CD4-positive, alpha-beta T cell treated with Interleukin-2 at 100 ng/mL for 4 hours (primary cell): ENCODE results near the gene PGGT1B.

Experiments used
- DNase-seq: peaks from one replicate; pipeline ENCODE4 v3.0.0-alpha.2; 2020; ENCODE audit warnings: low spot score

Gene PGGT1B

DNA sequence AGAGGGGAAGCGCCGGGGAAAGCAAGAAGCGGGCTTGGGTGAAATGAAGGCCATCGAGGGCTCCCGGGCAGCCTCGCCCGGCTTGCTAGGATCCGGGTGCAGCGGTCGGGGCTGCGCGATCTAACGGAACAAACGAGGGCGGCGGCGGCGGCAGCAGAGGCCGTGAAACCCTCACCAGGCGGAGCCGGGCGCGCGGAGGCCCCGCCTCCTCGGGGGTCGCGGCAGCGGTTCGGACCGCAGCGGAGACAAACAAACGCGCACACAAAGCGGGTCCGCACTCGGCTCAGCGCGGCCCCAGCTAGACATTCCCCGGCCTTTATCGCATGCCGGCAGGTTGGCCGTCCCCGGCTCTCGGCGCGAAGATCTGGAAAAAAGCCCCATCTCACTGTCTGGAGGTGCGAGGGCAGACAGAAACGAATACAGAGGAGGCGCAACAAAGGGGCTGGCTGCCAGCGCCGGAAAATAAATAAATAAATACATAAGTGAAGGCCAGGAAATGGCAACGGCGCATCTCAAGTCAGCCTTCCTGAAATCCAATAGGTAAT, 82.4 kb downstream of the PGGT1B start:
- no peak for DNase-seq

DNA sequence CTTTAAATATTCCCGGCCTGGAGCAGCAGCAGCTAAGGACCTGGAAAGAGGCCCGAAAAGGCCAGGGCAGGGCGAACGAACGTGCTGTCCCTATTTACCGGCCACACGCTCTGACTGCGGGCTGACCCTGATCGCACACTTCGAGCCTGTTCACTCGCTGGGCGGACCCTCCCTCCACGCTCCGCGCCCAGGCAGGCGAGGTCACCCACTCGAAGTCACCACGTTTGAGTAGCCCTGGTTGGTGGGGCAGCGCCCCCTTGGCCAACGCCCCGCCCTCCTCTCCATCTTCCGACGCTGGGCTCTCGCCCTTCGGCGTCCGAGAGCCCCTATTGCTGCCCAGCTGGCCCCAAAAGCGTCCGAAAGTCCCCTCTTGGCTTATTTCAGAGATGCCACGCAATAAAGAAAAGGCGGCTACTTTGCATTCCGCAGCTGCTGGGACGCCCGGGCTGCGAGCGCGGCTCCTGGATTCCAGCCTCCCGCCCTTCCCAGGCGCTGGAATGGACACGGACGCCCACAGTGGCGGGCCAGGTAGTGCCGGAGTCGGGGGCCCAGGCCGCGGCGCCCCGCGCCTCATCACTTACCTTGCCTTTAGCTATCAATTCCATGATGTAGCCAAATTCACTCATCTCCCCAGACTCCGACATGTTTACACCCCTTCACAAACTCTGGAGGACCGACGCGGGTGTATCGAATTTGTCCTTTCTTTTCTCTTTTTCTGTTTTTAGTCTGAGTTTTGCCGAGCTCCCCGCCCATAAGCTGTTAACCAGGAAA, 83.1 kb downstream of the PGGT1B start:
- DNase-seq, result no peak

DNA sequence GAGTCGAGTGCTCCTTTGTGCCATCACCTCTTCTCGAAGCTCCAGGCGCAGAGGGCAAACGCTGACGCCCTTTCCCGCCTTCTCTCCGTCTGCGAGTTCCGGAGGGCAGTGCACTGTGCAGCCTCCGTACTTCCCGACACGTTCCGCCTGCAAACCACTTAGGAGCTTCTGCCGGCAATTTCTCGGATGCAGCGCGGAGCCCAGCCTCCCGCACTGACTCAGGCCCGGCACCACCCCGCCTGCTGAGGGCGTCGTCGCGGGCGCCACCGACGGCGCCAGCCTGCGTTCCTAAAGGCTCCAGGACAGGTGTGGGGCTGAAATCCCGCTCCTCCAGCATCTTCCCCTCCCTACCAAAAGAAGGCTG, 83.7 kb downstream of the PGGT1B start:
- DNase-seq, result no peak

DNA sequence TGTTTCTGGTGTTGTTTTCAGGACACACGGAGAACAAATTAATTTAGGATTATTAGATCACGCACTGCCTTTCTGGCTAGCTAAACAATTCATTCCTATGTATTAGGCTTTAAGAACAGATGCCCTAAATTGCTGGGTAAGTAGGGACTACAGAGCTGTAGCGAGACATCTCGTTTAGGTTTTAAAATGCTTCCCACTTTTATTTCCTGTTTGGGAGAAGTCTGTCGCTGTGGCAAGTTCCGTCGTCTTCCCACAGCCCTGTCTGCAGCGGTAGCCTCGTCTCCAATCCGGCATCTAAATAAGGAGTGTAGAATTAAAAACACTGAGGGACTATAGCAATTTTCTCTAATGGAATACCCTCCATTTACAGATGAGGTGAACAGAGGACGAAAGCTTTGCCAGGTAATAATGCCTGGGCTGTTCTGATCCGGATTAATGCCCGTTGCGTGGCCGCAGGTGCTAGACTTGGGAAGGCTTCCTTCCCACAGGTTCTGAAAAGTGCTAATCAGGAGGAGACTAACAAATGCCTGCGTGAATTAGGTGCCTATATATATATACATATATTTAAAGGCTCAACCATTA, 91.7 kb downstream of the PGGT1B start:
- DNase-seq, result no peak

DNA sequence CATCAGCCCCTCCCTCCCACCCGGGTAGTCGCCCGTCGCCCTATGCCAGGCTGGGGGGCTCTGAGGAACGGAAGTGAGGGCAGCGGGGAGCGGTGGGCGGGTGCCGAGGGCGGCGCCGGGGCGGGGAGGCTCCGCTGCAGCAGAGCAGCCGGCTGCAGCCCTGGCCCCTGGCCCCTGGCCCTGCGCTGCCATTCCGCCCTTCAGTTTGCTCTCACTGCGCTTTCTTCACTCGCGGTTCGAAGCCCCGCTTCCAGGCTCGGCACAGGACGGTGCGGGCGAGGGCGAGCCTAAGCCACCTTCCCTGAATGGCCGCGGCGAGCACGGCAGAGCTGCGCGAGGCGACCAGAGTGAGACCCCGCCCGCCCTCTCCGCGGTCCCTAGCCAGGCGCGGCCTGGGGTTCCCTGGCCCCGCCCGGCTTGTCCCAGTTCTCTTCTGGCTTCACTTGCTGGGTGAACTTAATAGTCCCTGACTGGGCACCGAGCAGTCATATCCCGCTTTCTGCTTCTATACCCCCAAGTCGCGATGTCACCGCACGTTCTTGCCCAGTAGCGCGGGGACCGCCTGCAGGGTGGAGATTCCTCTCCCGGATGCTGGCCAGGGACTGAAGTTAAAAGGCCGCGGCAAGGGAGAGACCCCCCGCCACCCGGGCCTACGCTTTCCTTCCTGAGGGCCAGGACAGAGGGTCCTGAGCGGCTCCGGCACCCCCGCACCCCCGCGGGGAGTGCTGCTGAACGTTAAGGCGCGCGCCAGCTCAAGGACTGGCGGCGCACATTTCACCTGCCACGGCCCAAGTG, 92.3 kb downstream of the PGGT1B start:
- no peak for DNase-seq

DNA sequence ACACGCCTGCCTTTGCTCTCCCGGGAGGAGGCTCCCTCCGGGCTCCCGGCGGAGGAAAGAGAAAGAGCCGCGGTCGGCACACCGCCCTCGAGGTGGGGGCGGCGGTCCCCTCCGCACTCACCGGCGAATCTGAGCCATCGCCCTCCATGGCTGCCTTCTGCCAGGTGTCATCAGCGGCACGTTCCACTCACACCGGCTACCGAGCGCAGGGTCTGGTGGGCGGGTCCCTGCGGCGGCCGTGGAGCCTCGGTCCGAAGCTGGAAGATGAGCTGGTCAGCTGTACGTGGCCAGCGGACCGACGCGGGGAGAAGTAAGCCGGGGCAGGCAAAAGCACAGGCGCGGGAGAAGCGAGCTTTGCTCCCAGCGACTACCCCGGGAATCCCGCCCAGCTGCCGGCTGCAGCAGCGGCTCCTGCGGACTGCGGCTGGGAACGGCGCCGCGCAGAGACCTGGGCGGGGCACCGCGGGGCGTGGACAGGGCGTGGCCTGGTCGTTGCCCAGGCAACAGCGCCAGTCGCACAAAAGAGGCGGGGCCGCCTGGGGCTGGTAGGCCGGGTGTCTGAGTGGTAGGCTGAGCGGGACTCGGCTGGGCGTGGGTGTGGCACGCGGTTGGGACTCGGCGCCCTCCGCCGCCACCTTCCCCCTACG, 93.1 kb downstream of the PGGT1B start, which contains the start of gene TRIM36:
Gene TRIM36 (minus strand): TSS at position 422 of the 647 bp plus-strand sequence. CDS start 274 bp downstream, at position 148.
- DNase-seq, result peak; percentile 89

DNA sequence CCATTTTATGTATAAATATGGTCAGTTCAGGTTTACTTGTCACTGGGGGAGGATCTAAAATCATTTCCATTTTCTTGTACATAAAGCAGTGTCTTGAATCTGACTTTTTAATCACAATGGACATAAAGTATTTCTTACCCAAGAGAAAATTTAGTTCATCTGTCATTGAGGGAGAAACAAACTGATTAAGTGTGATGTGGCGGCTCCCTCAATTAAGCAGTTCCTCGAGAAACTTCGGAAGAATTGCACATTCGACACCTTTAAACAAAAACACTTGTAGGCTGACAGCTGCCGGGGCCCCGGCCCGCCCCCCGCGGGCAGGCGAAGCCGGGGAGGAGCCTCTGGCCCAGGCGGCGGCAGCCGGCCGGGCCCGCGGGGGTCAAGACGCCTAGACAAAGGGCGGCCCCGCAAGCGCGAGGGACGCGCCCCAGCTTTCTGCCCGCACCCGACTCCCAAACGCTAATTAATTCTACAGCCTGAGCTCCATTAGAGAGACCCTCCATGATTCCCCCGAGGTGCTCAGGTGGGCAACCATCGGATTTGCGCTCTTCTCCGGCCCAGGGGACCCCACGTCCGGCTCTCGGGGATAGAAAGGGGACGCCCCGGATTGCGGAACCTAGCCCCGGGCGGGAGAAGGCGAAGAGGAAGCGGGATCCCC, 93.7 kb downstream of the PGGT1B start:
- DNase-seq, result no peak

DNA sequence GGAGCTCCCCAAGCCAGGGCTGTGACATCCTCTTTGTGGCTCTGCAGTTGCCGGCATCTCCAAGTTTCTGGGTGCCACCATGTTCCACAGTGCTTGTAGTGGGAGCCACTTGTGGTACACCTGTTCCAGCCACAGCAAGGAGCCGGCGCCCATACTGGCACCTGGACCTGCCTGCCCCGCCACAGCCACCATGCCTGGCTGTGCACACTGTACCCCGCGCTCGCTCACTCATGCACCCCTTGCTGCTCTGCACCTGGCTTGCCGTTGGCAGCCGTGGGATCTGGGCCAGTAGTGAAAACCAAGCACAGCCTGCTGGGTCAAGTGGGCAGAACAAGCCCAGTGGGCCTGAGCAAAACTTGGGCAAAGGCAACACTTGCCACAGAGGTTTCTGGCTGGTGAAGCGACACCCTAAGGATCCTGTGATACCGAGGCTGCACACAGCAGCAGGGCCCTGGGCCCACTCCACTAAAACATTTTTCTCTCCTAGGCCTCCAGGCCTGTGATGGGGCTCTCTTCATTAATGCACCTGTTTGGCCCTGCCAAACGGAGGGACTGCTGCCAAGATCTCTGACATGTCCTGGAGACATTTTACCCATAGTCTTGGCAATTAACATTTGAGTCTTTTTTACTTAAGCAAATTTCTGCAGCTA, 95.8 kb downstream of the PGGT1B start:
- DNase-seq, result no peak

DNA sequence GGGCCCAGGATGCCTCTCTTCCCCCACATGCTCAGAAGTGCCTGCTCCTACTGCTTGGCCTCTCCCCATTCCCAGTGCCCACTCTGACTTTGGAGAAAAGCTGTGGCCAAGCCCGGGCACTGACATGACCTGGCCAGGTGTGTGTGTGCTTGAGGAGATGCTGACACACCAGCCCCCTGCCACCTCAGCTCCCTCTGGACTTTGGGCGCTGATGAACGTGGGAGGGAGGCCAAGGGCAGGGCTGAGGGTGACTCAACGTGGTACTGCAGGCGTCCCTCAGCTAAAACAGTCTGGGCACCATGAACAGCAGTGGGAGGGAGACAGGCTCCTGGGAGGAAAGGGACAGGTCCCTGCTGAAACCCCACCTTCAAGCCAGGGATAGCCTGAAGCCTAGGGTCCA, 96.9 kb downstream of the PGGT1B start:
- no peak for DNase-seq

DNA sequence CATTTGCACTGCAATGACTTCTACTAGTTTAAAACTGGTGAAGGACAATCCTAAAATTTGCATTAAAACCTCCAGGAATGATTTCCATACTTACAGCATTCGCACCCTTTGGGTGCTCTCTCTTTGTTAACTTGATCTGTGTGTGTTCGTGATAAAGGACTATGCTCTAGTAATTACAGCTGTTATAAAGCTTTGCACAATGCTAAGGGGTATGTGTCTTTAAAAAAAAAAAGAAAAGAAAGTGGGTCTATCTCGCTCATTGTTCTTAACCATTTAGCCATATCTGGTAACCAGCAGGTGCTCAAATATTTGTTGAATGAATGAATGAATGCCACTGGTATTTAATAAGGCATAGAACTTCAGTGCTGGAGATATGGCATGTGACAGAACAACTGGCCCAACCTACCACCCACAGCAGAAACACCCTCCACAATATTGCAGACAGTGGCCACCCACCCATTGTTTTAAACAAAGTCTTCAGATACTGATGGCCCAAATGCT, 101.7 kb downstream of the PGGT1B start:
- DNase-seq, result no peak
